ENCODE results near the gene LGALS9B.
"Not testable (repeated sequence)": the region's sequence is repeated elsewhere in the genome, so short reads cannot be mapped to it uniquely, and the experiment has no call there.

LGALS9B gene

DNA sequence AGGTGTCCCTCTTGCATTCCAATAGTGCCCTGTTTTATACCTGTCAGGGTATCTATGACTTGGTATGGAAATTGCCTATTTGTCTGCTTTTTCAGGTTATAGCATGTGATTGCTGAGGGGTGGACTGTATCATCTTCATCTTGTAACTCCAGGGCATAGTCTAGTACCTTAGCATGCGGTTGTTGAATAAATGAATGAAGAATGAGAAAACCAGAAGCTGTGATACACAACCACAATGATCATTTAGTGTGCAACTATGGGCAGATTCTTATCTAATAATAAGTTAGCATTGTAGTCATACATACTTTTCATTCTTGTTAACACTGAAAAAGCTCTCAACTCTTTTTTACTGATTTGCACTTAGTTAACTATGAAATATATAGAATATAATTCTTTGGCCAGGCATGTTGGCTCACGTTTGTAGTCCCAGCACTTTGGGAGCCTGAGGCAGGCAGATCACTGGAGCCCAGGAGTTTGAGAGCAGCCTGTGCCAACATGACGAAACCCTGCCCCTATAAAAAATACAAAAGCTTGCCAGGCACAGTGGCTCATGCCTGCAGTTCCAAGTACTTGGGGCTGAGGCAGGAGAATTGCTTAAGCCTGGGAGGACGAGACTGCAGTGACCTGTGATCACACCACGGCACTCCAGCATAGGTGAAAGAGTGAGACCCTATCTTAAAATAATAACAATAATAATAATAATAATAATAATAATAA, 65.9 kb downstream of the LGALS9B start:
- not testable (repeated sequence) for DNase-seq

DNA sequence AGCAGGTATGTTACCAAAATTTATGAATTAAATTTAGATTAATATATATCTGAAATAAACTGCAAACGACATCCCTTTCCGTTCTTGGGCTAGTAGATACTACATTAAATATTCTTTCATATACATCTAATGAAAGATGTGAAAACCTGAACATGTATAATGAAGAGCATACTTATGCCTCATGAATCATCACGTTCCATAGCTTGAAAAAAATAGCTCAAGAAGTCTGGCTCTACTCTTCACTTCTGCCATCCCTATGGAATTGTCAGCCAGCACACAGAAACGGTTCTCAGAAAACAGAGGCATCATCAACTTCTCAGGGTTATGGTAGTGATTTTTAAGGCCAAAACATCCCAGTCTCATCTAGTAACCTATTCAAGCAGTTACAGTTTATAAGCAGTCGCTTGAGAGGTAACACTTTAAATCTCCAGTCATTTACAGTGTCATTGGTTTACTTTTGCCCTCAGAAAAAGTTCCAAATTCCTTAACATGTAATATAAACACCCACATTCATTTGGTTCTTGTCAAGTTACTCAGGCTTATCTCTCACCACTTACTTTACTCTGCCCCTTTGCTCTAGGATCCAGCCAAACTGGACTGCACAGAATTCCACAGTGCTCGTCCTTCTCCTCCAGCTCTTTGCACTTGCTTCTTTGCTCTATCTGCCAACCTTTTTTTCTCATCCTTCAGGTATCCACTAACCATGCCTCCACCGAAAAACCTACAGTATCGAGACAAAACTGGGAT, 66.6 kb downstream of the LGALS9B start:
- not testable (repeated sequence) for DNase-seq
